H9 (cell line): Measurements from ENCODE around the gene BASP1. TPM values are rescaled to one million over a fixed set of nuclear protein-coding genes. Genes with fewer than 3 reads are reported as not detected.

Experiments
- DNase-seq: peaks from one replicate; pipeline ENCODE4 v3.0.0-alpha.2; 2017
- H2AFZ ChIP-seq: one replicate; pipeline ENCODE4 v1.6.1; 2013; ENCODE audit warnings: mild to moderate bottlenecking, low read length, control low read depth, moderate library complexity
- H2AK5ac ChIP-seq: 2 replicates; pipeline ENCODE4 v1.6.1; 2013; ENCODE audit warnings: low read length, control low read depth, mixed read lengths; ENCODE audit not compliant: insufficient read length
- H2BK120ac ChIP-seq: one replicate; pipeline ENCODE4 v1.6.1; 2013; ENCODE audit warnings: low read depth, mild to moderate bottlenecking, low read length, control low read depth, inconsistent platforms; ENCODE audit not compliant: poor library complexity, severe bottlenecking
- H2BK12ac ChIP-seq: 2 replicates; pipeline ENCODE4 v1.6.1; 2013; ENCODE audit warnings: low read length, control low read depth, mixed read lengths, low read depth; ENCODE audit not compliant: insufficient read length
- H2BK15ac ChIP-seq: 2 replicates; pipeline ENCODE4 v1.6.1; 2013; ENCODE audit warnings: low read depth, low read length, control low read depth
- H2BK20ac ChIP-seq: one replicate; pipeline ENCODE4 v1.6.1; 2013; ENCODE audit warnings: low read depth, mild to moderate bottlenecking, low read length, control low read depth, inconsistent platforms; ENCODE audit not compliant: poor library complexity, severe bottlenecking
- H2BK5ac ChIP-seq: 2 replicates; pipeline ENCODE4 v1.6.1; 2013; ENCODE audit warnings: low read length, control low read depth, mixed read lengths; ENCODE audit not compliant: insufficient read length
- H3K14ac ChIP-seq: 2 replicates; pipeline ENCODE4 v1.6.1; 2013; ENCODE audit warnings: low read length, control low read depth; ENCODE audit not compliant: insufficient read depth
- H3K18ac ChIP-seq: 2 replicates; pipeline ENCODE4 v1.6.1; 2013; ENCODE audit warnings: low read depth, mild to moderate bottlenecking, mixed read lengths, low read length, control low read depth; ENCODE audit not compliant: insufficient read length
- H3K23ac ChIP-seq: 2 replicates; pipeline ENCODE4 v1.6.1; 2013; ENCODE audit warnings: low read length, control low read depth, mixed read lengths, low read depth; ENCODE audit not compliant: insufficient read length
- H3K23me2 ChIP-seq: 2 replicates; pipeline ENCODE4 v1.6.1; 2013; ENCODE audit warnings: low read depth, mild to moderate bottlenecking, mixed read lengths, low read length, control low read depth; ENCODE audit not compliant: insufficient read length, poor library complexity, severe bottlenecking
- H3K27ac ChIP-seq: 2 replicates; pipeline ENCODE4 v1.5.1; 2013; ENCODE audit warnings: low read length, control low read depth, mixed read lengths, low read depth; ENCODE audit not compliant: insufficient read length
- H3K27me3 ChIP-seq: 2 replicates; pipeline ENCODE4 v1.6.1; 2013; ENCODE audit warnings: low read length, control low read depth, inconsistent platforms; ENCODE audit not compliant: insufficient read depth
- H3K4ac ChIP-seq: 2 replicates; pipeline ENCODE4 v1.6.1; 2013; ENCODE audit warnings: low read depth, mild to moderate bottlenecking, control low read depth, inconsistent platforms, low read length, moderate library complexity
- H3K4me1 ChIP-seq: 2 replicates; pipeline ENCODE4 v1.6.1; 2013; ENCODE audit warnings: low read length, control low read depth, inconsistent platforms; ENCODE audit not compliant: insufficient read depth
- H3K4me2 ChIP-seq: 2 replicates; pipeline ENCODE4 v1.6.1; 2013; ENCODE audit warnings: low read length, control low read depth, mixed read lengths; ENCODE audit not compliant: insufficient read length, insufficient read depth
- H3K56ac ChIP-seq: 2 replicates; pipeline ENCODE4 v1.6.1; 2013; ENCODE audit warnings: low read depth, mild to moderate bottlenecking, mixed read lengths, low read length, control low read depth; ENCODE audit not compliant: insufficient read length
- H3K79me1 ChIP-seq: 2 replicates; pipeline ENCODE4 v1.6.1; 2013; ENCODE audit warnings: low read depth, mild to moderate bottlenecking, moderate library complexity, low read length, control low read depth, inconsistent platforms; ENCODE audit not compliant: insufficient read depth, poor library complexity, severe bottlenecking
- H3K79me2 ChIP-seq: 2 replicates; pipeline ENCODE4 v1.6.1; 2013; ENCODE audit warnings: low read length, control low read depth, inconsistent platforms; ENCODE audit not compliant: insufficient read depth
- H3K9ac ChIP-seq: 2 replicates; pipeline ENCODE4 v1.6.1; 2013; ENCODE audit warnings: low read length, control low read depth, mixed read lengths; ENCODE audit not compliant: insufficient read length; ENCODE audit errors: extremely low read depth
- H3K9me3 ChIP-seq: one replicate; pipeline ENCODE4 v1.6.1; 2013; ENCODE audit warnings: low read depth, low read length, inconsistent platforms; ENCODE audit not compliant: control insufficient read depth
- H3T11ph ChIP-seq: one replicate; pipeline ENCODE4 v1.6.1; 2013; ENCODE audit warnings: mild to moderate bottlenecking, low read length, control low read depth, inconsistent platforms
- H4K20me1 ChIP-seq: one replicate; pipeline ENCODE4 v1.6.1; 2013; ENCODE audit not compliant: control insufficient read depth, insufficient read length, insufficient read depth
- H4K5ac ChIP-seq: 2 replicates; pipeline ENCODE4 v1.6.1; 2013; ENCODE audit warnings: low read depth, mild to moderate bottlenecking, mixed read lengths, low read length, control low read depth; ENCODE audit not compliant: insufficient read length
- H4K8ac ChIP-seq: replicated peaks from 2 replicates; pipeline ENCODE4 v1.6.1; 2013; ENCODE audit warnings: low read length, control low read depth, mixed read lengths, low read depth; ENCODE audit not compliant: insufficient read length
- H4K91ac ChIP-seq: 2 replicates; pipeline ENCODE4 v1.6.1; 2013; ENCODE audit warnings: low read depth, mild to moderate bottlenecking, moderate library complexity, mixed read lengths, low read length, control low read depth; ENCODE audit not compliant: insufficient read length
- H3K27ac Mint-ChIP-seq, 3 experiments: 2 replicates in 2 of 3; 3 replicates in 1 of 3; pipeline ENCODE4 v1.8.0; 2020 to 2021; ENCODE audit warnings: mixed read lengths in 3 of 3, mild to moderate bottlenecking in 1 of 3, moderate library complexity in 1 of 3
- H3K27me3 Mint-ChIP-seq: 2 replicates; pipeline ENCODE4 v1.8.0; 2021; ENCODE audit warnings: low read depth, mild to moderate bottlenecking, moderate library complexity, mixed read lengths
- H3K36me3 Mint-ChIP-seq, 3 experiments: 2 replicates in 2 of 3; 3 replicates in 1 of 3; pipeline ENCODE4 v1.8.0; 2020 to 2021; ENCODE audit warnings: low read depth in 3 of 3, mixed read lengths in 3 of 3; ENCODE audit not compliant: insufficient read depth in 1 of 3
- H3K4me1 Mint-ChIP-seq, 2 experiments: 2 replicates each; pipeline ENCODE4 v1.8.0; 2020; ENCODE audit warnings: mixed read lengths in 2 of 2
- H3K4me3 Mint-ChIP-seq, 2 experiments: 2 replicates in 1 of 2; 3 replicates in 1 of 2; pipeline ENCODE4 v1.8.0; 2020 to 2021; ENCODE audit warnings: mild to moderate bottlenecking in 2 of 2, mixed read lengths in 2 of 2, moderate library complexity in 1 of 2
- H3K9me3 Mint-ChIP-seq, 2 experiments: 2 replicates in 1 of 2; 3 replicates in 1 of 2; pipeline ENCODE4 v1.8.0; 2020; ENCODE audit warnings: mild to moderate bottlenecking in 2 of 2, mixed read lengths in 2 of 2, moderate library complexity in 1 of 2
- WGBS: extraction: QIAGEN DNeasy Blood & Tissue Kit; methylation state at CpG from one replicate; pipeline ENCODE4 v1.1.7; 2013; ENCODE audit warnings: missing lambda C conversion rate, low lambda C conversion rate, mixed read lengths; ENCODE audit not compliant: insufficient read length; ENCODE audit errors: extremely low coverage; 5-methylcytosine and 5-hydroxymethylcytosine counted together
- total RNA-seq: library from RNA; stranded (reverse); gene quantifications from 2 replicates; pipeline ENCODE4 v1.2.1, GENCODE V29; 2021
- TF ChIP-seq, protein P1 (sequence below): fragments of 200-600 bp; sonication (generic); conservative IDR thresholded peaks from 3 replicates; pipeline ENCODE4 v1.8.0; 2021; ENCODE audit warnings: antibody characterized with exemption, mild to moderate bottlenecking

Gene BASP1
- total RNA-seq, 1 experiment from 2014 or later, result 180 TPM

DNA sequence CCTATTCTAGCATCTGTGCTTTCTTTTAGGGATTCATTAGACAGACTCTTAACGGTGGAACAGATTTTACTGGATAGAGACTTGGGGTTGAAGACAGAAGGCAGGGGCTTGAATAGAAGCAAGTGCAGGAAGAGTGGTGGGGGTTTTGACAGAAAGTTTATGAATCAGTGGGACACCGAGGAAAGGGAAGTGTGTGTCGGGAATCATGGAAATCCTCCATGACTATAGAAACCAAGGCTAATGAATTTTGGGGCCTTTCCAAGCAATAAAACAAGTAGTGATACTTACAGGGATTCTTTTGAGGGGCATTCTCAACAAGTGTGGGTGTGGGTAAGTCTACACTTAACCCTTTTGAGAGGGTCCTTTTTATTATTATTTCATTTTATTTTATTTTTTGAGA lies 12.8 kb downstream of the BASP1 start:
- Histone ChIP-seq H2BK5ac (no peak overlapping the region), H3K18ac (no peak overlapping the region), H3K14ac (no peak overlapping the region), H3K79me2 (peaks cover 55% of the 10 kb centered on the region), H2AK5ac (no peak overlapping the region), H3K4me2 (no peak overlapping the region), H3K4ac (no peak overlapping the region), H4K91ac (no peak overlapping the region), H3T11ph (no peak overlapping the region), H4K8ac (no peak overlapping the region), H4K20me1 (no peaks in the 10 kb centered on the region), H2BK20ac (no peak overlapping the region), H3K79me1 (peaks cover 8% of the 10 kb centered on the region), H2BK15ac (no peak overlapping the region), H2AFZ (no peak overlapping the region), H3K9me3 (no peaks in the 10 kb centered on the region), H3K9ac (no peak overlapping the region), H3K56ac (no peak overlapping the region), H3K27me3 (no peaks in the 10 kb centered on the region), H2BK12ac (no peak overlapping the region), H3K23me2 (no peaks in the 10 kb centered on the region), H3K23ac (no peak overlapping the region), H3K4me1 (peaks cover 2% of the 10 kb centered on the region; the same call in 1 of the 2 replicates), H3K27ac (no peak overlapping the region), H4K5ac (no peak overlapping the region), H2BK120ac (no peak overlapping the region)
- WGBS, result no CpG with 5 or more reads among the region's 3 CpGs
- no peak overlapping the region for H3K4me3 Mint-ChIP-seq
- peaks cover 33 to 78% (median 61%) of the 10 kb centered on the region in 3 experiments; a peak in 6 of 7 replicates for H3K36me3 Mint-ChIP-seq
- H3K9me3 Mint-ChIP-seq, result no peaks in the 10 kb centered on the region
- H3K27ac Mint-ChIP-seq, result peak overlapping the region; percentile 1 to 57 (median 2); a peak in 2 of 7 replicates
- no peak for DNase-seq
- TF ChIP-seq, protein P1, sequence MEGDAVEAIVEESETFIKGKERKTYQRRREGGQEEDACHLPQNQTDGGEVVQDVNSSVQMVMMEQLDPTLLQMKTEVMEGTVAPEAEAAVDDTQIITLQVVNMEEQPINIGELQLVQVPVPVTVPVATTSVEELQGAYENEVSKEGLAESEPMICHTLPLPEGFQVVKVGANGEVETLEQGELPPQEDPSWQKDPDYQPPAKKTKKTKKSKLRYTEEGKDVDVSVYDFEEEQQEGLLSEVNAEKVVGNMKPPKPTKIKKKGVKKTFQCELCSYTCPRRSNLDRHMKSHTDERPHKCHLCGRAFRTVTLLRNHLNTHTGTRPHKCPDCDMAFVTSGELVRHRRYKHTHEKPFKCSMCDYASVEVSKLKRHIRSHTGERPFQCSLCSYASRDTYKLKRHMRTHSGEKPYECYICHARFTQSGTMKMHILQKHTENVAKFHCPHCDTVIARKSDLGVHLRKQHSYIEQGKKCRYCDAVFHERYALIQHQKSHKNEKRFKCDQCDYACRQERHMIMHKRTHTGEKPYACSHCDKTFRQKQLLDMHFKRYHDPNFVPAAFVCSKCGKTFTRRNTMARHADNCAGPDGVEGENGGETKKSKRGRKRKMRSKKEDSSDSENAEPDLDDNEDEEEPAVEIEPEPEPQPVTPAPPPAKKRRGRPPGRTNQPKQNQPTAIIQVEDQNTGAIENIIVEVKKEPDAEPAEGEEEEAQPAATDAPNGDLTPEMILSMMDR, result no peak
- peaks cover 35 to 53% of the 10 kb centered on the region in 2 experiments for H3K4me1 Mint-ChIP-seq
- no peaks in the 10 kb centered on the region for H3K27me3 Mint-ChIP-seq
